ENCODE data around the gene SKAP2. TPM values are rescaled to one million over a fixed set of nuclear protein-coding genes. Genes with fewer than 3 reads are reported as not detected.

The SKAP2 gene
- total and polyA plus RNA-seq, 10 of the 15 experiments (the other 5 are each of a cell fraction or from before 2014, with no cell fraction given): 10.9 to 40.6 (median 23.5) TPM

DNA sequence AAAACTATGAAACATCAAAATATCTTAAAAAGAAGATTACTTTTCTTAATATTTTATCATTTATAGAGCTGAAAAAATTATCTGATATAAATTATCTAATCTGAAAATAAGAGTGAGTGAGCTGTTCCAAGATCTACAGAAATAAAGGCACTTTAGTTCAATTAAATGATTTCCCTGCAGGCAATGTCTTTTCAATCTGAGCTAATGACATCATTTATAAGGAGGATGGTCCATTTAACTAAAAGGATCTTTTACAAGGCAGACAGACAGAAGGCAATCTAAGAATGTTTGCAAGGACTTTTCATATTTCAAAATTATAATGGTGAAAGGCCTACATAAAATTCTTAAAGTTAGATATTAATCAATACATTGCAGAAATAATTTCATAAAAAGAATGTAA lies 71.8 kb downstream of the SKAP2 start:
- Histone ChIP-seq H3K36me3 (ENCODE audit: control insufficient read depth in 2 of 2, insufficient read depth in 2 of 2, low read length in 1 of 2) (no peaks in the 10 kb centered on the region), H3K4me3 (no peak overlapping the region), H3K4me1 (ENCODE audit: control insufficient read depth, insufficient read depth, low read length) (no peaks in the 10 kb centered on the region), H3K4me2 (ENCODE audit: control insufficient read depth, insufficient read depth) (no peak overlapping the region), H4K20me1 (ENCODE audit: control insufficient read depth, insufficient read depth) (no peaks in the 10 kb centered on the region), H2AFZ (ENCODE audit: control insufficient read depth, low read depth, low read length) (no peak overlapping the region), H3K9ac (ENCODE audit: control insufficient read depth, insufficient read depth, low read length) (no peak overlapping the region), H3K9me3 (replicated peaks; ENCODE audit: control insufficient read depth, insufficient read depth, low read length) (no peaks in the 10 kb centered on the region; the same call in 2 of the 3 replicates), H3K27ac (ENCODE audit: control insufficient read depth, insufficient read depth) (no peak overlapping the region), H3K27me3 (replicated peaks in 1 of 2; ENCODE audit: control insufficient read depth in 2 of 2, insufficient read depth in 2 of 2, low read length in 1 of 2) (no peaks in the 10 kb centered on the region), H3K79me2 (ENCODE audit: control insufficient read depth, insufficient read depth, low read length) (no peaks in the 10 kb centered on the region)
- CTCF ChIA-PET: interaction anchor here (1.2 kb wide), 1 partner anchor 11 kb away, joined by 3 read pairs; no protein-coding TSS in a partner anchor
- DNase-seq (ENCODE audit: low read depth, low spot score): no peak
- intact Hi-C loops (cut with micrococcal nuclease; ENCODE audit: unreplicated experiment): no loop called here
- SMC1A ChIA-PET (ENCODE audit: uncharacterized antibody, unreplicated experiment): interaction anchor here (1.0 kb wide), 1 partner anchor 28 kb away, joined by 3 read pairs; no protein-coding TSS in a partner anchor
- BruUV-seq (replicated peaks): no TSS peak
- POLR2A ChIA-PET: no interaction called here
- in situ Hi-C loops (cut with MboI): no loop called here
- TF ChIP-seq SMAD1 (IDR thresholded peaks at IDR 0.05; ENCODE audit: low read depth, partially characterized antibody) (no peak), PAX5 (IDR thresholded peaks at IDR 0.05; ENCODE audit: borderline replicate concordance, low read depth, low read length) (no peak), JUNB (IDR thresholded peaks at IDR 0.05) (no peak)
- TF ChIP-seq, protein P1, sequence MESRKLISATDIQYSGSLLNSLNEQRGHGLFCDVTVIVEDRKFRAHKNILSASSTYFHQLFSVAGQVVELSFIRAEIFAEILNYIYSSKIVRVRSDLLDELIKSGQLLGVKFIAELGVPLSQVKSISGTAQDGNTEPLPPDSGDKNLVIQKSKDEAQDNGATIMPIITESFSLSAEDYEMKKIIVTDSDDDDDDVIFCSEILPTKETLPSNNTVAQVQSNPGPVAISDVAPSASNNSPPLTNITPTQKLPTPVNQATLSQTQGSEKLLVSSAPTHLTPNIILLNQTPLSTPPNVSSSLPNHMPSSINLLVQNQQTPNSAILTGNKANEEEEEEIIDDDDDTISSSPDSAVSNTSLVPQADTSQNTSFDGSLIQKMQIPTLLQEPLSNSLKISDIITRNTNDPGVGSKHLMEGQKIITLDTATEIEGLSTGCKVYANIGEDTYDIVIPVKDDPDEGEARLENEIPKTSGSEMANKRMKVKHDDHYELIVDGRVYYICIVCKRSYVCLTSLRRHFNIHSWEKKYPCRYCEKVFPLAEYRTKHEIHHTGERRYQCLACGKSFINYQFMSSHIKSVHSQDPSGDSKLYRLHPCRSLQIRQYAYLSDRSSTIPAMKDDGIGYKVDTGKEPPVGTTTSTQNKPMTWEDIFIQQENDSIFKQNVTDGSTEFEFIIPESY (IDR thresholded peaks at IDR 0.05): no peak
- RAD21 ChIA-PET (ENCODE audit: unreplicated experiment): no interaction called here
- ATAC-seq: no peak
- FAIRE-seq: no peak

DNA sequence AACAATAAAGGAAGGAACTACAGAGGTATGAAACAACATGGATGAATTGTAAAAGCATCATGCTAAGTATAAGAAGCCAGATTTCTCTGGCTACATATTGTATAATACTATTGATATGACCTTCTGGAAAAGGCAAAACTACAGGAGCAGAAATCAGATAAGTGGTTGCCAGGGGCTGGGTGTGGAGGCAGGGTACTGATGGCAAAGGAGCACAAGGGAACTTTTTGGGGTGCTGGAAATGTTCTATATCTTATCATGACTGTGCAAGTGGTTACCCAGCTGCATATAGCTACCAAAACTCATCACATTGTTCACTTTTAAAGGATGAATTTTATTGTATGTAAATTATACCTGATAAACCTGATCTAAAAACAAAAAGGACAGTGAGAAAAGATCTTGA lies 72.4 kb downstream of the SKAP2 start:
- no peaks in the 10 kb centered on the region for H4K20me1 ChIP-seq (ENCODE audit: control insufficient read depth, insufficient read depth)
- H3K27ac ChIP-seq (ENCODE audit: control insufficient read depth, insufficient read depth): no peak overlapping the region
- H2AFZ ChIP-seq (ENCODE audit: control insufficient read depth, low read depth, low read length): no peak overlapping the region
- H3K79me2 ChIP-seq (ENCODE audit: control insufficient read depth, insufficient read depth, low read length): no peaks in the 10 kb centered on the region
- RAD21 ChIA-PET (ENCODE audit: unreplicated experiment): no interaction called here
- in situ Hi-C loops (cut with MboI) (no loop called here), intact Hi-C loops (cut with micrococcal nuclease; ENCODE audit: unreplicated experiment) (no loop called here)
- POLR2A ChIA-PET: no interaction called here
- no peak overlapping the region for H3K4me3 ChIP-seq
- CTCF ChIA-PET: interaction anchor here (1.2 kb wide), 1 partner anchor 10 kb away, joined by 3 read pairs; no protein-coding TSS in a partner anchor
- H3K4me2 ChIP-seq (ENCODE audit: control insufficient read depth, insufficient read depth): no peak overlapping the region
- no TSS peak for BruUV-seq (replicated peaks)
- no peak overlapping the region for H3K9ac ChIP-seq (ENCODE audit: control insufficient read depth, insufficient read depth, low read length)
- no peak for FAIRE-seq
- DNase-seq (ENCODE audit: low read depth, low spot score): no peak
- TF ChIP-seq NFYA (IDR thresholded peaks at IDR 0.05; ENCODE audit: borderline replicate concordance, low read depth, low read length) (no peak), FOXM1 (IDR thresholded peaks at IDR 0.05; ENCODE audit: low read depth, low read length) (no peak), MYC (IDR thresholded peaks at IDR 0.05; ENCODE audit: insufficient read depth, insufficient read length, insufficient replicate concordance, low read length, severe bottlenecking) (no peak)
- TF ChIP-seq, protein P2, sequence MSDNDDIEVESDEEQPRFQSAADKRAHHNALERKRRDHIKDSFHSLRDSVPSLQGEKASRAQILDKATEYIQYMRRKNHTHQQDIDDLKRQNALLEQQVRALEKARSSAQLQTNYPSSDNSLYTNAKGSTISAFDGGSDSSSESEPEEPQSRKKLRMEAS (IDR thresholded peaks at IDR 0.05; ENCODE audit: low read depth, low read length): no peak
- H3K27me3 ChIP-seq (replicated peaks in 1 of 2; ENCODE audit: control insufficient read depth in 2 of 2, insufficient read depth in 2 of 2, low read length in 1 of 2): no peaks in the 10 kb centered on the region
- ATAC-seq: no peak
- no peaks in the 10 kb centered on the region for H3K36me3 ChIP-seq (ENCODE audit: control insufficient read depth in 2 of 2, insufficient read depth in 2 of 2, low read length in 1 of 2)
- no peaks in the 10 kb centered on the region; the same call in 2 of the 3 replicates for H3K9me3 ChIP-seq (replicated peaks; ENCODE audit: control insufficient read depth, insufficient read depth, low read length)
- SMC1A ChIA-PET (ENCODE audit: uncharacterized antibody, unreplicated experiment): interaction anchor here (1.0 kb wide), 1 partner anchor 28 kb away, joined by 3 read pairs; no protein-coding TSS in a partner anchor
- no peaks in the 10 kb centered on the region for H3K4me1 ChIP-seq (ENCODE audit: control insufficient read depth, insufficient read depth, low read length)

Measured in GM12878 (cell line).